ENCODE results near the gene CABLES2. TPM values are rescaled to one million over a fixed set of nuclear protein-coding genes. Genes with fewer than 3 reads are reported as not detected.

The CABLES2 gene
- total and polyA plus RNA-seq, 2 donors, result 2.1 to 5.7 TPM

DNA sequence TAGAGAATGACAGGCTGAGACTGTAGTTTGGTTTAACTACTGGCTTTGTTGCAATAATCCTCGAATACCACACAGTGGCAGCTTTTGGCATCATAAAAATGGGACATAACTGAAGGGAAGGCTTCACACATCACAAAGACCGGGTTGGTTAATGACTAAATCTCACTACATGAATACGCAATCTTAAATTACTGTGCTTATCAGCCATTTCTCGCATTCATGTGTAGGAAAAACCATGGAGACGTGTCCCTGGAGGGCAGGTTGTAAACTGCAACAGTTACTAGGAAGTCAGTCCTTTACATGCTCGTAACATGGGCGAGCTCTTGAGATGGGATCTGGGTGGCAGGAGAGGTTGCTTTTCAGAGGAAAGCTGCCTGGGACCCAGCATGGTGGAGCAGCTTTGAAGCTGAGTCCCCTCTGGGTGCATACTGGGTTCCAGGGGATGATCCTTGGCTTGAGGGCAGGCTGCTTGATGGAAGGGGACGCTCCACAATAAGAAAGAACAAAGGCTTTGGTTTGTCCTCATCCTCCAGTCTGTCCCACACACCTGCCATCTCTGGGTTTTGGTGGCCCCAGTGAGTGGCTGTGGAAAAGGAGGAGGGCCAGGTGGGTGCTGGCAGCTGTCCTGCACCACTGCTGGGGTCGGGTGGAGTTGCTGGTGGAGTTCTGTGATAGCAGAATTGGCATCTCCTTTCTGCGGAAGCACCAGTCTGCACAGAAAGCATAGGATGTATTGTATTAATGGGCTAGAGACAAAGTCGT is 18.1 kb downstream of the CABLES2 start:
- WGBS, result 77% methylated on average over 11 of the region's 11 CpGs
- Histone ChIP-seq H3K27ac (ENCODE audit: low read depth) (no peak overlapping the region), H3K36me3 (ENCODE audit: insufficient read depth) (no peaks in the 10 kb centered on the region), H3K4me3 (ENCODE audit: low read depth, low read length) (no peak overlapping the region), H3K4me1 (ENCODE audit: insufficient read depth) (no peaks in the 10 kb centered on the region)
- DNase-seq (ENCODE audit: extremely low spot score), result no peak

- Histone ChIP-seq H3K27ac (ENCODE audit: low read depth) (no peak overlapping the region), H3K4me3 (ENCODE audit: low read depth, low read length) (peak overlapping the region; percentile 79), H3K36me3 (ENCODE audit: insufficient read depth) (no peaks in the 10 kb centered on the region), H3K4me1 (ENCODE audit: insufficient read depth) (no peaks in the 10 kb centered on the region)
- no peak for DNase-seq (ENCODE audit: extremely low spot score)
- 65% methylated on average over 20 of the region's 20 CpGs for WGBS
Observed at GRCh38 chr20:62387933-62388635, 19.0 kb downstream of the CABLES2 start.

GRCh38 chr20:62387219-62387913 is 19.7 kb downstream of the CABLES2 start:
- Histone ChIP-seq H3K4me3 (ENCODE audit: low read depth, low read length) (peak overlapping the region; percentile 79), H3K4me1 (ENCODE audit: insufficient read depth) (no peaks in the 10 kb centered on the region), H3K36me3 (ENCODE audit: insufficient read depth) (no peaks in the 10 kb centered on the region), H3K27ac (ENCODE audit: low read depth) (no peak overlapping the region)
- no peak for DNase-seq (ENCODE audit: extremely low spot score)
- 2% methylated on average over 47 of the region's 47 CpGs for WGBS

- Histone ChIP-seq H3K36me3 (ENCODE audit: insufficient read depth) (no peaks in the 10 kb centered on the region), H3K4me1 (ENCODE audit: insufficient read depth) (no peaks in the 10 kb centered on the region), H3K27ac (ENCODE audit: low read depth) (peak within 1 kb of the TSS; percentile 81), H3K4me3 (ENCODE audit: low read depth, low read length) (peak within 1 kb of the TSS; percentile 79)
- under 1% methylated on average over 83 of the region's 83 CpGs for WGBS
- peak; percentile 74 for DNase-seq (ENCODE audit: extremely low spot score)
Observed at GRCh38 chr20:62386383-62387218, 20.5 kb downstream of the CABLES2 start, which contains the start of gene RPS21. TSS of gene RPS21 (plus strand) at chr20:62387103. CDS start at chr20:62387339, 236 bp downstream.

- peaks cover 5% of the 10 kb centered on the region for H3K4me1 ChIP-seq (ENCODE audit: insufficient read depth)
- WGBS, result 35% methylated on average over 18 of the region's 18 CpGs
- H3K27ac ChIP-seq (ENCODE audit: low read depth), result no peak overlapping the region
- no peaks in the 10 kb centered on the region for H3K36me3 ChIP-seq (ENCODE audit: insufficient read depth)
- H3K4me3 ChIP-seq (ENCODE audit: low read depth, low read length), result no peak overlapping the region
- DNase-seq (ENCODE audit: extremely low spot score), result no peak
Observed at GRCh38 chr20:62382306-62383198, 24.5 kb downstream of the CABLES2 start.

DNA sequence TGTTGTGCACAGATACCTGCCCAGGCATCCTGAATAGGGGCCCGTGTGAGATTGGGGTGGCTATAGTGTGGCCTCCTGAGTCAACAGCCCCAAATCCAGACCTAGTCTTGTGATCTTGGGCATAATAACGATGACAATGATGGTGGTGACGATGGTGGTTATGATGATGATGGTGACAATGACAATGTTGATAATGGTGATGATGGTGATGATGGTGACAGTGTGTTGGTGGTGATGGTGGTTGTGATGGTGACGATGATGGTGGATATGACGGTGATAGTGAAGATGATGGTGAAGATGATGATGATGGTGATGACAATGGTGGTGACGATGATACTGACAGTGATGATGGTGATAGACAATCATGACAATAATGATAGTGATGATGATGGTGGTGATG is 25.2 kb downstream of the CABLES2 start:
- H3K4me3 ChIP-seq (ENCODE audit: low read depth, low read length), result no peak overlapping the region
- H3K27ac ChIP-seq (ENCODE audit: low read depth), result peak overlapping the region; percentile 44
- H3K4me1 ChIP-seq (ENCODE audit: insufficient read depth), result peaks cover 5% of the 10 kb centered on the region
- DNase-seq (ENCODE audit: extremely low spot score), result no peak
- 85% methylated on average over 6 of the region's 6 CpGs for WGBS
- H3K36me3 ChIP-seq (ENCODE audit: insufficient read depth), result no peaks in the 10 kb centered on the region

DNA sequence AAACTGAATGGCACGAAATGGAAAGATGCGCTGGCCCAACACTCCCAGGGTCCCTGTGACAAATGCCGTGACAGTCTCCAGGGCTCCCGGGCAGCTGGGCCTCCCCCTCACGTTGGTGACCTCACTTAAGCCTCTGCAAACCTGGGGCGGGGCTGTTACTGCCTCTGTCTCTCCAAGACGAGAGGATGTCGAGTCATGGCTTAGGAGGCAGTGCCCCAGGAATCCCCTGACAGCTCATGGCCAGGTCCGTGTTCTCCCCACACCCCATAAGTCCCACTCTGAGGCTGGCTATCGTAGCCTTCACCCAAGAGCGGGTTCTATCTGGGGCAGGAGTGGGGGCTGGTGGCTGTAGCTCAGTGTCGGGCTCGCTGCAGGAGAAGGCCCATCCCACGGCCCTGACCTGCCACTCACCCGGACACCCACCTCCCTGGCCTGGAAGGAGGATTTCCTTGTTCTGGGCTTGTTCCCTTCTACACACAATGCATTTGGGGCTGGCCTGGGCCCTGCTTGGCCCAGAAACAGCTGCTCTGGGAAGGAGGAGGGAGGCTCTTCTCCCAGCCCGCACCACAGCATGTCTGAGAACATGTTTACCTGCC is 25.8 kb downstream of the CABLES2 start:
- peak overlapping the region; percentile 44 for H3K27ac ChIP-seq (ENCODE audit: low read depth)
- no peak overlapping the region for H3K4me3 ChIP-seq (ENCODE audit: low read depth, low read length)
- no peak for DNase-seq (ENCODE audit: extremely low spot score)
- 57% methylated on average over 16 of the region's 16 CpGs for WGBS
- H3K36me3 ChIP-seq (ENCODE audit: insufficient read depth), result no peaks in the 10 kb centered on the region
- H3K4me1 ChIP-seq (ENCODE audit: insufficient read depth), result peaks cover 5% of the 10 kb centered on the region

GRCh38 chr20:62378215-62378614 is 28.9 kb downstream of the CABLES2 start:
- Histone ChIP-seq H3K4me3 (ENCODE audit: low read depth, low read length) (no peak overlapping the region), H3K27ac (ENCODE audit: low read depth) (peak overlapping the region; percentile 76), H3K36me3 (ENCODE audit: insufficient read depth) (no peaks in the 10 kb centered on the region), H3K4me1 (ENCODE audit: insufficient read depth) (peaks cover 5% of the 10 kb centered on the region)
- no peak for DNase-seq (ENCODE audit: extremely low spot score)
- 42% methylated on average over 22 of the region's 22 CpGs for WGBS

GRCh38 chr20:62377615-62378178 is 29.4 kb downstream of the CABLES2 start:
- peak overlapping the region; percentile 76 for H3K27ac ChIP-seq (ENCODE audit: low read depth)
- WGBS, result 42% methylated on average over 15 of the region's 15 CpGs
- no peak overlapping the region for H3K4me3 ChIP-seq (ENCODE audit: low read depth, low read length)
- no peak for DNase-seq (ENCODE audit: extremely low spot score)
- H3K36me3 ChIP-seq (ENCODE audit: insufficient read depth), result no peaks in the 10 kb centered on the region
- peaks cover 5% of the 10 kb centered on the region for H3K4me1 ChIP-seq (ENCODE audit: insufficient read depth)

- Histone ChIP-seq H3K4me3 (ENCODE audit: low read depth, low read length) (no peak overlapping the region), H3K4me1 (ENCODE audit: insufficient read depth) (peaks cover 5% of the 10 kb centered on the region), H3K36me3 (ENCODE audit: insufficient read depth) (no peaks in the 10 kb centered on the region), H3K27ac (ENCODE audit: low read depth) (no peak overlapping the region)
- DNase-seq (ENCODE audit: extremely low spot score), result no peak
- WGBS, result 81% methylated on average over 17 of the region's 17 CpGs
Observed at GRCh38 chr20:62377064-62377461, 30.0 kb downstream of the CABLES2 start.

DNA sequence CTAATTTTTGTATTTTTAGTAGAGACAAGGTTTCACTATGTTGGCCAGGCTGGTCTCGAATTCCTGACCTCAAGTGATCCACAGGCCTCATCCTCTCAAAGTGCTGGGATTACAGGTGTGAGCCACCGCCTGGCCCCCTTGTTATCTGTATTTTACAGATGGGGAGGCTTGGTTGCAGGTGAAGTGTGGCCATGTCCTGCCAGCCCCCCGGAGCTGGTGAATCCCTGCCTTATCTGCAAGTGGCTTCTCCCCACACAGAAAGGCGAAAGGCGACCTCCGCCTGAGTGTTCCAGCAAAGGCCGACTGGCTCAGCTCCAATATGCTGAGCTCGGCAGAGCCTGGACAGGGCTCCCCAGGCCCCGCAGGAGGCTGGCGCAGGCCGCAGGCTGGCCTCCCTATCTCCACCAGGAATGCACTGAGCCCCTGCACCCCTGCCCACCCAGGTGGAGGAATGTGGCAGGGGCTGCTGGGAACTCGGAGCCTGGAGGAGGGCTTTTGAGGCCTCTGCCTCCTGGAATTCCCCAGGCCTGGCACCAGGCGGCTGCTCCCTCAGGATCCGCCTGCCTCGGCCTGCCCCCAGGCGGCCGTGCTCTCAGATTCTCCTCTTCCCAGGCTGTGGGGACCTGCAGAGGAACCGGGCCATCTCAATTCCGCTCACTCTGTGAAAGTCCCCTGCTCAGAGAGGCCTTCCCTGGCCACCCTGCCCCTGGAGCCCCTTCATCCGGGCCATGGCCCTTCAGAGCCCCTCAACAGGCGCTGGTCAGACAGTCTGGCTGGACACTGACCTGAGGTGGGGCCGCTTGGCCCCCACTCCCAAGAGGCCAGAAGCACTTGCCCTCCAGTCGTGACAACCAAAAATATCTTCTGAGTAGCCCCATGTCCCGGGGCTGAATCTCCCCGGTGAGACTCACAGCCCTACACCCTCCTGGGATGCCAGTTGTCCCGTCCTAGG is 30.7 kb downstream of the CABLES2 start:
- DNase-seq (ENCODE audit: extremely low spot score), result no peak
- Histone ChIP-seq H3K4me1 (ENCODE audit: insufficient read depth) (peaks cover 5% of the 10 kb centered on the region), H3K4me3 (ENCODE audit: low read depth, low read length) (no peak overlapping the region), H3K27ac (ENCODE audit: low read depth) (no peak overlapping the region), H3K36me3 (ENCODE audit: insufficient read depth) (no peaks in the 10 kb centered on the region)
- WGBS, result 37% methylated on average over 26 of the region's 26 CpGs
